ENCODE data around the gene FBXL4. TPM values are rescaled to one million over a fixed set of nuclear protein-coding genes. Genes with fewer than 3 reads are reported as not detected.
"Not testable (repeated sequence)": the region's sequence is repeated elsewhere in the genome, so short reads cannot be mapped to it uniquely, and the experiment has no call there.

FBXL4 gene
- total and polyA plus RNA-seq, 8 donors: 2.6 to 16.9 (median 11.1) TPM

DNA sequence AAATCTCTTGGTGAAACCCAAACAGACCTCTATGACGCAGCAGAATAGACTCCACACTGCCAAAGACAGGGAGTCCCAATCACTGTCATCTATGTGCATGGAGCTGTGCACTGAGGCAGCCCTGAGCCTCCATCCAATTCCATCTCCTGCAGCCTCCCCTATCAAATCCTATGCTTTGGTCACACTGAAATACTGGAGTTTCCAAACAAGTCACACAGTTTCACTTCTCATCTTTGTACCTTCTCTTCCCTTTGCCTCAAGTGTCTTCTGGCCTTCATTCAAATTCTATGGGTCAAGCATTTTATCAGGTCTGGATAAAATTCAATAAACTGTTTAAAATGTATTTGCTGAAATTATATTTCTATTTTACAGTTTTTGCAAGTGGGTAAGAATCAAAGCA is 38.5 kb downstream of the FBXL4 start:
- FAIRE-seq: no peak
- Histone ChIP-seq H3K4me1 (no peaks in the 10 kb centered on the region), H3K27me3 (no peaks in the 10 kb centered on the region), H3K9me3 (no peaks in the 10 kb centered on the region), H3K27ac (no peak overlapping the region), H3K36me3 (peaks cover 0 to 5% (median 0%) of the 10 kb centered on the region in 3 donors), H3K4me3 (no peak overlapping the region)
- WGBS, 2 donors: 96 to 100% methylated on average over 1 of the region's 1 CpG
- DNase-seq: no peak
- TF ChIP-seq, protein P1, sequence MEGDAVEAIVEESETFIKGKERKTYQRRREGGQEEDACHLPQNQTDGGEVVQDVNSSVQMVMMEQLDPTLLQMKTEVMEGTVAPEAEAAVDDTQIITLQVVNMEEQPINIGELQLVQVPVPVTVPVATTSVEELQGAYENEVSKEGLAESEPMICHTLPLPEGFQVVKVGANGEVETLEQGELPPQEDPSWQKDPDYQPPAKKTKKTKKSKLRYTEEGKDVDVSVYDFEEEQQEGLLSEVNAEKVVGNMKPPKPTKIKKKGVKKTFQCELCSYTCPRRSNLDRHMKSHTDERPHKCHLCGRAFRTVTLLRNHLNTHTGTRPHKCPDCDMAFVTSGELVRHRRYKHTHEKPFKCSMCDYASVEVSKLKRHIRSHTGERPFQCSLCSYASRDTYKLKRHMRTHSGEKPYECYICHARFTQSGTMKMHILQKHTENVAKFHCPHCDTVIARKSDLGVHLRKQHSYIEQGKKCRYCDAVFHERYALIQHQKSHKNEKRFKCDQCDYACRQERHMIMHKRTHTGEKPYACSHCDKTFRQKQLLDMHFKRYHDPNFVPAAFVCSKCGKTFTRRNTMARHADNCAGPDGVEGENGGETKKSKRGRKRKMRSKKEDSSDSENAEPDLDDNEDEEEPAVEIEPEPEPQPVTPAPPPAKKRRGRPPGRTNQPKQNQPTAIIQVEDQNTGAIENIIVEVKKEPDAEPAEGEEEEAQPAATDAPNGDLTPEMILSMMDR (IDR thresholded peaks at IDR 0.05): no peak
- intact Hi-C loops (cut with DNase I): no loop called here
- no peak for ATAC-seq

DNA sequence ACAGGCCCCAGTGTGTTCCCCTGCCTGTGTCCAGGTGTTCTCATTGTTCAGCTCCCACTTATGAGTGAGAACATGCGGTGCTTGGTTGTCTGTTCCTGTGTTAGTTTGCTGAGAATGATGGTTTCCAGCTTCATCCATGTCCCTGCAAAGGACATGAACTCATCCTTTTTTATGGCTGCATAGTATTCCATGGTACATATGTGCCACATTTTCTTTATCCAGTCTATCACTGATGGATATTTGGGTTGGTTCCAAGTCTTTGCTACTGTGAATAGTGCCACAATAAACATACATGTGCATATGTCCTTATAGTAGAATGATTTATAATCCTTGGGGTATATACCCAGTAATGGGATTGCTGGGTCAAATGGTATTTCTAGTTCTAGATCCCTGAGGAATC is 41.4 kb downstream of the FBXL4 start:
- H3K4me1 ChIP-seq; ATAC-seq; H3K36me3 ChIP-seq; H3K27ac ChIP-seq; H3K27me3 ChIP-seq; FAIRE-seq; DNase-seq; H3K4me3 ChIP-seq; intact Hi-C loops (cut with DNase I); H3K9me3 ChIP-seq: not testable (repeated sequence)
- WGBS, 2 donors: 95 to 100% methylated on average over 1 of the region's 1 CpG

- no peaks in the 10 kb centered on the region for H3K27me3 ChIP-seq
- no peak overlapping the region for H3K4me3 ChIP-seq
- no peaks in the 10 kb centered on the region for H3K9me3 ChIP-seq
- TF ChIP-seq, protein P1 (IDR thresholded peaks at IDR 0.05): no peak
- H3K4me1 ChIP-seq: no peaks in the 10 kb centered on the region
- WGBS, 2 donors: 93 to 94% methylated on average over 4 of the region's 4 CpGs
- DNase-seq (no peak), FAIRE-seq (no peak), ATAC-seq (no peak)
- intact Hi-C loops (cut with DNase I): no loop called here
- no peak overlapping the region for H3K27ac ChIP-seq
- H3K36me3 ChIP-seq: peaks cover 0 to 5% (median 5%) of the 10 kb centered on the region in 3 donors
Observed at GRCh38 chr6:98905759-98906158, 42.0 kb downstream of the FBXL4 start.

DNA sequence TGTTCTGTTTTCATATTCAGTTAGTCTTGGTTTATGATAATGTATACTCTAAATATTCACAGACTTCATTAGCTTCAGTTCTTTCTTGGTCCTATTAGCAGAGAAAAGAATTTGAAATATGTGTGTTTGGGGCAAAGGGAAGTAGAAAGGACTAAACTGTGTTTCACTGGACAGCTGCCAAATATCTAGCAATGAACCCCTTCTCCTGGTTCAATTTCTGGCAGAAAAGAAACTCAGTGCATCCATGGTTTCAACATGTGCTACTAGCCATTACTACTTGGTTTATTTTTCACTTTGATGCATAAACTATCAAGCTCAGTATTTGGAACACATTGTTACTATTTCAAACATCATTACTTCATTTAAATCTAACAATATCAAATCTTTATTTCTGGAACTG is 43.6 kb downstream of the FBXL4 start:
- ATAC-seq: no peak
- peaks cover 0 to 5% (median 5%) of the 10 kb centered on the region in 3 donors for H3K36me3 ChIP-seq
- H3K4me3 ChIP-seq: no peak overlapping the region
- H3K27me3 ChIP-seq: no peaks in the 10 kb centered on the region
- H3K9me3 ChIP-seq: peaks cover 0 to 3% (median 0%) of the 10 kb centered on the region in 4 donors
- no peak overlapping the region for H3K27ac ChIP-seq
- DNase-seq: no peak
- intact Hi-C loops (cut with DNase I): no loop called here
- no peaks in the 10 kb centered on the region for H3K4me1 ChIP-seq
- TF ChIP-seq, protein P1 (IDR thresholded peaks at IDR 0.05): no peak
- no peak for FAIRE-seq

- H3K9me3 ChIP-seq: peaks cover 0 to 3% (median 0%) of the 10 kb centered on the region in 4 donors
- peaks cover 0 to 8% (median 8%) of the 10 kb centered on the region in 3 donors for H3K36me3 ChIP-seq
- DNase-seq: no peak
- H3K27me3 ChIP-seq: no peaks in the 10 kb centered on the region
- no peak for ATAC-seq
- 93% methylated on average over 2 of the region's 2 CpGs for WGBS, 2 donors
- no peaks in the 10 kb centered on the region for H3K4me1 ChIP-seq
- intact Hi-C loops (cut with DNase I): no loop called here
- no peak for FAIRE-seq
- TF ChIP-seq, protein P1 (IDR thresholded peaks at IDR 0.05): no peak
- no peak overlapping the region for H3K27ac ChIP-seq
- no peak overlapping the region for H3K4me3 ChIP-seq
Observed at GRCh38 chr6:98900706-98901105, 47.0 kb downstream of the FBXL4 start.
